COLO829 (cell line): ENCODE data around the gene LRRC8B.
A peak's percentile ranks its signal among the peaks of the same experiment; 100 is the strongest.
"Not testable (repeated sequence)": the region's sequence is repeated elsewhere in the genome, so short reads cannot be mapped to it uniquely, and the experiment has no call there.

Experiments
- DNase-seq: peaks from one replicate; pipeline ENCODE4 v3.0.0; 2012; ENCODE audit warnings: low spot score

Gene LRRC8B

DNA sequence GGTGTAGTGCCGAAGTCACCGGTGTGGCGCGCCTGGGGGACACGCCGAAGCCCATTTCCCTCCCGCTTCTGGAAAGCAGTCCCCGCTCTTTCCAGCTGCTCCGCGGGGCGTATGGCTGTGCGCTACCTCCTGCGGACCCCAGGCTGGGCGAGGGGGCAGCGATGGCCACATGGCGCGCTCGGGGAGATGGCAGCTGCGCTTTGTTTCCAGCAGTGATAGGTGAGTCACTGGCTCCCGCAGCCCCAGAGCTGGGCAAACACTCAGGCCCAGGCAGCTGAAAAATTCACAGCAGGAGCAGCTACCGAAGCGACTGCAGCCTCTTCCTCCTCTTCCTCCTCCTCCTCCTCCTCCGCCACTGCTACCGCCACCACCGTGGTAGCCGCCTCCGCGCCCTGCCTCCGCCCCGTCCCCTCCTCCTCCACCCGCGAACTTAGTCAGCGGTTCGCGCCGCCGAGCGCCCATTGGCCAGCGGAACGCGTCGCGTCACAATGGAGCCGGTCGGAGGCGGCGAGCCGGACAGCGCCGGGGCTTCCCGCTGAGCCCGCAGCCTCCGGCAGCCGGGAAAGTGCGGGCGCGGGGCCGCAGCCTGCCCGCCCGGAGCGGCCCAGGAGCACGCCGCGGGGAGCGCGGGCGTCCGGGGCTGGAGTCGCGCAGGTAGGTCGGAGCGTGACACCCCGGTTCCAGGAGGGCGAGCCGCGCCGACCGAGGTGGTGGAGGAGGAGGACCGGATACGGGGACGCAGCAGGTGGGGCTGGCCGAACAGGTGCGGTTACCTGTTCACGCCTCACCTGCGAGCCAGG, at the start of gene LRRC8B:
LRRC8B (plus strand) TSS at position 461 of the 800 bp plus-strand sequence. CDS start 57,822 bp downstream, outside the sequence.
- peak; percentile 60 for DNase-seq

DNA sequence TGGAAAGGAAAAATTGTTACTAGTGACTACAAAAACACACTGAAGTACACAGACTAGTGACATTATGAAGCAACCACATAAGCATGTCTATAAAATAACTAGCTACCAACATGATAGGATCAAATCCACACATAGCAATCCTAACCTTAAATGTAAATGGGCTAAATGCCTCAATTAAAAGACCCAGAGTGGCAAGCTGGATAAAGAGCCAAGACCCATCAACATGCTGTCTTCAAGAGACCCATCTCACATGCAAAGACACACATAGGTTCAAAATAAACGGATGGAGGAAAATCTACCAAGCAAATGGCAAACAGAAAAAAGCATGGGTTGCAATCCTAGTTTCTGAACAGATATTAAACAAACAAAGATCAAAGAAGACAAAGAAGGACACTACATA, 49.4 kb upstream of the LRRC8B start:
- DNase-seq, result no peak

DNA sequence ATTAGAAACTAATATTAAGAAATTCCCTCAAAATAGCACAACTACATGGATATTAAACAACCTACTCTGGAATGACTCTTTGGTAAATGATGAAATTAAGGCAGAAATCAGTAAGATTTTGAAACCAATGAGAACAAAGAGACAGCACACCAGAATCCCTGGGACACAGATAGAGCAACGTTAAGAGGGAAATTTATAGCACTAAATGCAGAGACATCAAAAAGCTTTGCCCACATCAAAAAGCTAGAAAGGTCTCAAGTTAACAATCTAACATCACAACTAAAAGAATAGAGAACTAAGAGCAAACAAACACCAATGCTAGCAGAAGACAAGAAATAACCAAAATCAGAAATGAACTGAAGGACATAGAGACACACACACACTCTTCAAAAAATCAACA, 48.6 kb upstream of the LRRC8B start:
- DNase-seq, result no peak

DNA sequence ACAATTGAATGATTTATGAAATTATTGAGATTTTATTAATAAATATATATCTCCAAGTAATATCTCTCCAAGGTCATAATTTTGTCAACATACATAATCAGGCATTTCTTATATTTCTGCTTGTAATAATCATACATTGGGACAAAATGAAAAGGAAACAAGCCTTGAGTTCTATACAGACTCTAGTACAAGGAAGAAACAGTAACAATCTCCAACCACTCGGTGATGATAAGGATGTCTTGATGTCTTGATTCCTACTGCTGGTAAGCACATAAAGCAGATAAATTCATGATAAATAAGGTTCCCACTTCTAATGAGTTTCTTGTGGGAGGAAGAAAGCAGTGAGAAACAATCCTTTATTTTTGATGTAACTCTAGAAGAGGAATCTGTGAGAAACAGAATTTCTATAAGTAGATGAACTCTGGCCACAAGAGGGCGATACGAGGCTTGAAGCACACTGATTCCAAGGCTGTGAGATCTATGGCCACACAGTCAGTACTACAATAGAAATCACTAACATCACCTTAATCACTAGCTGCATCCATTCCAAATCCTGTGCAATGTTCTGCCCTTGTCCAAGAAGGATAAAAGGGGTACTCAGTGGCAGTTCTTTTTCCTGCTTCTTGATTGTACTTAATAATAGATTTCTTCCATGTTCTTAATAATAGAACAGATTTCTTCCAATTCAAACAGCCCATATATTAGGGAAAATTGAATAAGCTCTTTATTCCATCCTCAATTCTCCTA, 41.4 kb upstream of the LRRC8B start:
- peak; percentile 41 for DNase-seq

DNA sequence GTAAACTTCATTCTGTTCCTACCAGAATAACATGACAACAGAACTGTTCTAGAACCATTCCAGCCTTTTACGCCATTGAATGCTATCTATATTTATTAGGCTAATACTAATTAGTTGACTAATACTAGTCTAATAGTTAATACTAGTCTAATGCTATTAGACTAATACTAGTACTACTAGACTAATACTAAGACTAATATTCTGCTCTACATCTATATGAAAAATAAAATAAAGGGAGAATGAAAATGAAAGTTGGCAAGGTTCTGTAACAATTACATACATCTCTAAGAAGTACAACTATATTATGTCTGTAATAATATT, 40.9 kb upstream of the LRRC8B start:
- DNase-seq, result no peak

DNA sequence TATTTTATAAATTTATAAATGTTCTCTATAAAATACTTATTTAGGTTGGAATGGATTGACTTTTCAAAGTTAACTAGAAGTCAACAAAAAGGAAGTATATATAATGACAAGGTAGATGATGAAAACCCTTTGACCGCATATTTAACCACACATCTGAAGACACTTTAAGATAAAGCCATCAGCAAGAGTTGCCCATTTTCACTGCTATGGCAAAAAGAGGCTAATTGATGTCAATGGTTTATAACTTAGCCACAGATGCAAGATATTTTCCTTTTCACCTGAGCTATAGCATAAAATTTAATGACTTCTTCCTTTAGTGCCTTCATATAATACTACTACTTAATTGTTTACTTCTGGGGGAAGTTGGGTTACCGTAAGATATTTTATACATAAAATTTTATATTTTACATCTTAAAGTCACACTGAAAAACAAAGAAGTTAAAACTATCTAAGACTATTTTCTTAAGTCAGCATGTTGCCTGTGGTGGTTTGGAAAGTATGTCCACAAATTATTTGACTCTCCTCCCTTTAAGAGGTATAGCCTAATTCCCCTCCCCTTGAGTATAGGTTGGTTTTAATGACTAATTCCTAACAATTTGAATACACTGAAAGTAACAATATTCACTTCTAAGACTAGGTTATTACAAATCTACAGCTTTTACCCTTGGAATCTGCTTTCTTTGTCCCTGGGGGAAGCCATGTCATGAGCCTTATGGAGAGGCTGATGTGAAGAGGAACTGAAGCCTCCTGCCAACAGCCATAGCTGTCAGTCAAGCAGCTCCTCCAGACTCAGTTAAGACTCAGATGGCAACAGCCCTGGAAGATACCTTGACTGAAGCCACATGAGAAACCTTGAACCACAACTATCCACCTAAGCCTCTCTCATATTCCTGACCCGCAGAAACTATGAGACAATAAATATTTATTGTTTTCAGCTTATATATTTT, 40.3 kb upstream of the LRRC8B start:
- no peak for DNase-seq

DNA sequence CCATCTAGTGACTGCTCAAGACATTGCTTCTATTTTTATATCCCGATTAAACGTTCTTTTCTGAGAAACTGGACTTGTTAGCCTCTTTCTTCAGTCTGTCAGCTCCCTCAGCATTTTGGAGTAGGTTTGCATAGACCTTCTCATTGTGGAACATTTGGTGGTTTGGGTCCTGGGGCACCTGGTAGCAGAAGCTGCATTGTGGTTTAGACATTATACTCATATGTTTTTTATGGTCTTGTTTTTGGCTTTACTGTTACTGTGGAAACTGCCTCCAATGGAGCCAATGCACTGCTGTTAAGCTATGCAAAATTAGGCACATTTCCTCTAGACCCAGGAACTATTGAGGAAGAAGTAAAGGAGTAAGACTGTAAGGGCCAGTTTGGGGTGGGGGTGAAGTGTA, 36.7 kb upstream of the LRRC8B start:
- no peak for DNase-seq

DNA sequence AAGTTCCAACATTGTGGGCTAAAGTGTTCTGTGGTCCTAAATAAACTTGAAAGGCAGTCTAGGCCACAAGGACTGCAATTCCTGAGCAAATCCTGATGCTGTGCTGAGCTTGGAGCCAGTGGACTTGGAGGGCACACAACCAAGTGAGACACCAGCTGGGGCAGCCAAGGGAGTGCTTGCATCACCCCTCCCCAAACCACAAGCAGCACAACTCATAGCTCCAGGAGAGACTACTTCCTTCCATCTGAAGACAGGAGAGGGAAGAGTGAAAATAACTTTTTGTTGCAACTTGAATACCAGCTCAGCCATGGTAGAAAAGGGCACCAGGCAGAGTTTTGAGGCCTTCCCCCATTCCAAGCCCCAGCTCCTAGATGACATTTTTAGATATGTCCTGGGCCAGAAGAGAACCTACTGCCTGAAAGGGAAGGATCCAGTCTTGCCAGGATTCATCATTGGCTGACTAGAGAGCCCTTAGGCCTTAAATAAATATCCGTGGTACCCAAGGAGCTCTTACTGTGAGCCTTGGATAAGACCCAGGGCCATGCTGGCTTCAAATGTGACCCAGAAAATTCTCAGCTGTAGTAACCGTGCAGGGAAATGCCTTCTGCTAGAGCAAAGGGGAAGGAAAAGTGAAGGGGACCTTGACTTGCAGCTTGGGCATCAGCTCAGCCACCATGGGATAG, 35.4 kb upstream of the LRRC8B start:
- DNase-seq, result no peak

DNA sequence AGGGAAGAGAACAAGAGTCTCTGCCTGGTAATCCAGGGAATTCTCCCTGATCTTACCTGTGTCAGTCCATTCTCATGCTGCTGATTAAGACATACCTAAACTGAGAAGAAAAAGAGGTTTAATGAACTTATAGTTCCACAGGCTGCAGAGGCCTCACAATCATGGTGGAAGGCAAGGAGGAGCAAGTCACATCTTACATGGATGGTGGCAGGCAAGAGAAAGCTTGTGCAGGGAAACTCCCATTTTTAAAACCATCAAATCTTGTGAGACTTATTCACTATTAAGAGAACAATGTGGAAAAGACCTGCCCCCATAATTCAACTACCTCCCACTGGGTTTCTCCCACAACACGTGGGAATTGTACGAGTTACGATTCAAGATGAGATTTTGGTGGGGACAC, 34.2 kb upstream of the LRRC8B start:
- DNase-seq, result no peak

DNA sequence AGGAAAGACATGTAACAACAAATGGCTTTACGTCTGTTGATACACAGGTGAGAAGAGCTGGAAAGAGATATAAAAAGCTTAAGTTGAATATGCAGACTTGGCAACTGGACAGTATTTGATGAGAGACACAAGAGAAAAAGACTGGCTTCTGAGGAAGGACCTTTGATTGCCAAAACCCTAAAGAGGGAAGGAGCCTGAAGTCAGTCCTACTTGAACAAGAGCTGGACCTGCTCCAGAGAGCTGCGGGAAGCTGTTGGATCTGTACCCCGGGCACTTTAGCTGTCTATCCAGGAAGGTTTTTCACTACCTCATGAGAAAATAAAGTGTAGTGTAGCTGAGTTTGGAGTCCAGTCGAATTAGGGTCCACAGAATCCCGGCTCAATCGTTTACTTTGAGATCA, 25.3 kb upstream of the LRRC8B start:
- no peak for DNase-seq

DNA sequence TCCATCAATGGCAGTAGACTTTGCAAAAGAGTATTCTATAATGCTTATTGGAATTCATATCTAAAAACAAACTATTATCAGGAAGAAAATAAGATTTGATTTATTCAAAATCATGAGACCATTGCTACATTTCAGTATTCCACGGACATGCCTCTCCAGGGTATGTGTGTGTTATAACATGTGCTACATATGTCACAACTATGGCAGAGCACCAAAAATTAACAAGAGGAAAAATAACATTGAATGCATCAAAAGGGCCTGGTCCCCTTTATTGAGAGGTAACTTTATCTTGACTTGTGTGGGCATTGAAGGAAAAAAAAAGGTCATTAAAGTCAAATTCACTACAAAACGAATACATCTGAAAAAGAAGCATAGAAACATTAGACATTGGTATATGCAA, 22.6 kb upstream of the LRRC8B start:
- DNase-seq, result no peak

DNA sequence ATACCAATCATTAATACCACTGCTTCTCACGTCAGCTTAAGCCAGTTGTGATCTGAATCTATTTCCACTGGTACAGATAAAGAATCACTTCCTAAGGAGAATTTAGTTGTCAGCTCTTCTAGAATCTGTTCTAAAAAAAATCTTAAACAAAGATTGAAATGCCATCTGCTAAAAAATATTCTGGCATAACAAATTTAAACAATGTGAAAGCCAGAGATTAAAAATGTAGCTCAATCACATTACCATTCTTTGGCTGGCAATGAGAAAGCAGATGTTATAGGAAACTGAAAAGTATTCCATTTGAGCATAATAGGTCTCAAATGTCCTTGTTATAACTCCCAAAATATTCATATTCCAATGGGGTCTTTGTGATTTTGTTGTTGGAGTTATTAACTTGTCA, 21.7 kb upstream of the LRRC8B start:
- DNase-seq, result no peak

DNA sequence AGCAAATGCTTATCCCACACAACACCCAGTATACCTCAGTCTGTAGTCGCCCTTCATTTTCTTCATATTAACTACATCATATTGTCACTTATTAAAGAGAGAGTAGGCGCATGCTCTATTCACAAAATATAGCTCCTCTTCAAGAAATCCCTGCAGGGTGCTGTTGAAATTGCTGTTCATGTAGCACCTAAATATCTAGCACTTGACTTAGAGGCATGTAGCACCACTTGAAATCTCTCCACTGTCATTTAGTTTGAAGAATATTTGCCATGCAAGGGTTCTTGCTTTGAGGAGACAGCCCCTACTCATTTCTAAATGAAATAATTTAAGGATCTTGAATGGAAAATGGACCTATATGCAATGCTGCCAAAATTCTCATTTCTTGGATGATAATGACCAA, 20.9 kb upstream of the LRRC8B start:
- no peak for DNase-seq

DNA sequence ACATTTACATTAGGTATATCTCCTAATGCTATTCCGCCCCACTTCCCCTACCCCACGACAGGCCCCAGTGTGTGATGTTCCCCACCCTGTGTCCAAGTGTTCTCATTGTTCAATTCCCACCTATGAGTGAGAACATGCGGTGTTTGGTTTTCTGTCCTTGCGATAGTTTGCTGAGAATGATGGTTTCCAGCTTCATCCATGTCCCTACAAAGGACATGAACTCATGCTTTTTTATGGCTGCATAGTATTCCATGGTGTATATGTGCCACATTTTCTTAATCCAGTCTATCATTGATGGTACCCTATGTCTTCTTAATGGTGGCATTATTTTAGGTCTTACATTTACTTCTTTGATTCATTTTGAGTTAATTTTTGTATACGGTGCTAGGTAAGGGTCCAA, 14.6 kb upstream of the LRRC8B start:
- DNase-seq, result not testable (repeated sequence)

DNA sequence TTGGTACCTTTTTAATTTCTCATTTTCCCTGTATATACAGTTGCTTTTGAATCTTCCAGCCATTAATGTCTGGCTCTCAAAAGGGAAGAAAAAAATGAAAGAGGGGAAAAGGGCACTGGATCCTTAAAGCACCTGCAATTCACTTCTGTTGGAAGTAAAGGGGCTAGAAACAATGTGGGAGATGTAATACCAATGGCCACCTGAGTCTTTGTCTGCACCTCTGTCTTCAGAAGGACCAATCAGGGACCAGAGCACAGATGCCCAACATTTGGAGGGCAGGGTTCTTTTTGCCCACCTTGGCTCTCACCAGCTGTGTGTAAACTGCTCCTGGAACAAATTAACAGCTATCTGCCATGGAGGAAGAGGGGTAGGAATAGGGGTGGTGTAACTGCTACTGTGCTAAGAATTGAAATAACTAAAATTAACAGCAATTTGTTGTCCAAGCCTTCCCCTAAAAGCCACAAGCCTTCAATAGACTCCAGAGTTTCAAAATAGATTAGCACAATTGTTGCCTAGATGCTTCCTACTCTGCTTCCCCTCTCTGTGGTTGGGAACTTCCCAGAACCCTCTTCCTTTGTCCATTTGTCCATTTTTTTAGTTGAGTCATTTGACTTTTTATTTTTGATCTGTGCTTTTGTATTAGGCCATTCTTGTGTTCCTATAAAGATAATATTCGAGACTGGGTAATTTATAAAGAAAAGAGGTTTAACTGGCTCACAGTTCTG, 11.5 kb upstream of the LRRC8B start:
- no peak for DNase-seq

DNA sequence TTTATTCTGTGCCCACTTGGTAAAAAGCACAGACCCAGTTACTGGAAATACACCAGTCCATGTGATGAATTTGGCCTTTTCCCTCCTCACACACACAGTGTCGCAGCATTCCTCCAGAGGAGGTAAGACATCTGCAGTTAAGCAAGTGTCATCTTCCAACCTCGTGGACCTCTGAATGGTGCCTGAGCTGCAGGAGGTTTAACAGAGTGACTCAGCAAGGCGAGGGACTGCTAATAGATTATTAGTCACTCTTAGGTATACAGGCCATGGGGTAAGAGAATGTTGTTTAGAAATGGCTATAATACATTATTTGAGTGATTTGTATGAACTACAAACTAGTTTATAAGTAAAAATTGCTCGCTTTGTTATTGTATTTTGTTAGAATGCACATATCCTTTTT, 8.6 kb upstream of the LRRC8B start:
- DNase-seq, result no peak

DNA sequence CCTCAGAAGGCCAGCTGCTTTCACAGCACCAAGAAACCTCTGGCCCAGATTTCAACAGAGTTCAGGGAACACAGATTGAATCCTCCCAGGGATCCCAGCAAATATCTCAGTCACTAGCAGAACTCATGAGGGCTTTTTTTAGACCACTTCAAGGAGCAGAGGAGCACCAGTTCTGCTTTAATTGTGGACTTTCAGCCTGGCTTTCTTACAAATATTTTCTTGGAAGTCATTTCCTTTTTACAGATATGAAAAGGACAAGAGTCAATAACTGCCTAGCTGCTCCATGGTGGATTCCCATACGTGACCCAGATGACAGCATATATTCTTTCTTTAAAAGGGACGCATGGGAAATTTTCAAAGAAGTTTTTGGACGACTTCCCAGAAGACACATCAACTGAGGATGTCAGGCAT, 6.4 kb upstream of the LRRC8B start:
- DNase-seq, result no peak

DNA sequence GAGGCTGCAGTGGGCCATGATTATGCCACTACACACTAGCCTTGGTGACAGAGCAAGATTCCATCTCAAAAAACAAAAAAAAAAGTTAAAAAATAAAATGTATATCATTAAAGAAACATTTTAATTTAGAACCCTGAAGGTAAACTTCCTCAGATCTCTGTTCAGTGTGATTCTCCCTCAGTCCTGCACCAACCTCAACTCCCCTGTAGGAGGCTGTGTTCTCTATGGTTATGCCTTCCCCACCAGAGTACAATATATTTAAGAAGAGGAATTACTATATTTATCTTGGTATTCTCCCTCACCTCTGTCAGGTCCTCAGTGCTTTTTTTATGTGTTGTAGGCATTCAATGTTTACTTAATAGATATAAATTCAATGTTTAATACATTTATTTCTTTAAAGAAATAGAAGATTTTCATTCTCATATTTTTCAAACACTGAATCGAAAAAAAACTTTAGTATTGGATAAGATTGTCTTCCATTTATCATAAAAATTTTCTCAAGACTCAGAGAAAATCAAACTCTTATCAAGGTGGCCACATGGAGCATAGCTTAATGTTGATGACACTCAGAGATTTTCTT, 4.8 kb upstream of the LRRC8B start:
- no peak for DNase-seq

DNA sequence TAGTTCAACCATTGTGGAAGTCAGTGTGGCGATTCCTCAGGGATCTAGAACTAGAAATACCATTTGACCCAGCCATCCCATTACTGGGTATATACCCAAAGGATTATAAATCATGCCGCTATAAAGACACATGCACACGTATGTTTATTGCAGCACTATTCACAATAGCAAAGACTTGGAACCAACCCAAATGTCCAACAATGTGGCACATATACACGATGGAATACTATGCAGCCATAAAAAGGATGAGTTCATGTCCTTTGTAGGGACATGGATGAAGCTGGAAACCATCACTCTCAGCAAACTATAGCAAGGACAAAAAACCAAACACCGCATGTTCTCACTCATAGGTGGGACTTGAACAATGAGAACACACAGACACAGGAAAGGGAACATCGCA, 2.7 kb upstream of the LRRC8B start:
- not testable (repeated sequence) for DNase-seq

DNA sequence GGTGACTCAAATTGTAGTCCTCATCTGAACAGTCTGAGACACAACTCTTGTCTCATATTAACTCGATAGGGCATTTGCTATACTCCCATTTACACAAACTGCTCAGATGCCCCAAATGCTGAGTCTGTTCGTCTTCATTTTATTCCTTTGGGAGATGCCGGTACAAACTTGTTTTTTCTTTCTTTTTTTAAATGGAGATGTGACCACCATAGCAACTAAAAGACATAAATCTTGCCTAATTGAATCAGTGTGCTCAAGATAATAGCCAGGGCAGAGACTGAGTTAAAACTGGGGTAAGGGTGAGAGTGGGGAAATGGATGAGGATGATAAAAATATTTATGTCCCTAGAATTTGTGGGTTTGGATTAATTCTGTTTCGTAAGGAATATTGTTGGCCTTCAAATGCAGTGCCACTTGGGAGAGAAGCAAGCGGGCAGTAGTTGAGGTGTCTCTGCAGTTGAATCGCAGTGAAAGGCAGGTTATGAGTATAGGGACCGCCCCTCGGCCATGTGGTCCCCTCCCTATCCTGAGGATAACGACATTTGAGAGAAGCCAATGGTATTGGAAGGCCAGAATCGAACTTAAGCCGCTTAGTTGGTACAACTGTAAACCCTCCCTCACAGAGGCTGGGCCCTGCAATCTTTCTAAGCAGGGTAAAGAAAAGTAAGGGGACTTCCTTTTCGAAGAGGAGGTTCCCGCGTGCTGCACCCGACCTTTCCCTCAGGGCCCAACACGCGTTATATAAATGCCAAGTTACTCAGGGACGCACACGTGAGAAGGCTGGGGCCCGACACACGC, 859 bp upstream of the LRRC8B start:
- DNase-seq, result no peak
